HG03354 (cell line): ENCODE data around the gene APLP2.
"Not testable (repeated sequence)": the region's sequence is repeated elsewhere in the genome, so short reads cannot be mapped to it uniquely, and the experiment has no call there.

Experiments used
- ATAC-seq: cut with Tn5 transposase; IDR thresholded peaks from one replicate; pipeline ENCODE4 v1.9.1; 2021; ENCODE audit warnings: mild to moderate bottlenecking; ENCODE audit not compliant: unreplicated experiment, poor library complexity, severe bottlenecking

Gene APLP2

GRCh38 chr11:130088217-130088616, 18.5 kb downstream of the APLP2 start:
- ATAC-seq: no peak

GRCh38 chr11:130088919-130089673, 19.4 kb downstream of the APLP2 start:
- no peak for ATAC-seq

DNA sequence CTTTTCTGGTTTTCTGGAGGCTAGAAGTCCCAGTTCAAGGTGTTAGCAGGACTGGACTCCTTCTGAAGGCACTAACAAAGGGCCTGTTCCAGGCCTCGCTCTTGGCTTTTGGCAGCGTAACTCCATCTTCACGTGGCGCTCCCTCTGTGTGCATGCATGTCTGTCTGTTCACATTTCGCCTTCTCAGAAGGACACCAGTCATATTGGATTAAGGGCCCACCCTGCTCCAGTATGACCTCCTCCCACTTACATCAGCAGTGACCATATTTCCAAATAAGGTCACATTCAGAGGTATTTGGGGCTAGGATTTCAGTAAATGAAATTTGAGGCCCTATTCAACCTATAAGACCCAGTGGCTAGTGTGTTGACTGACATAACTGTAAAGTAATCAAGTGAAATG, 20.0 kb downstream of the APLP2 start:
- ATAC-seq: no peak

DNA sequence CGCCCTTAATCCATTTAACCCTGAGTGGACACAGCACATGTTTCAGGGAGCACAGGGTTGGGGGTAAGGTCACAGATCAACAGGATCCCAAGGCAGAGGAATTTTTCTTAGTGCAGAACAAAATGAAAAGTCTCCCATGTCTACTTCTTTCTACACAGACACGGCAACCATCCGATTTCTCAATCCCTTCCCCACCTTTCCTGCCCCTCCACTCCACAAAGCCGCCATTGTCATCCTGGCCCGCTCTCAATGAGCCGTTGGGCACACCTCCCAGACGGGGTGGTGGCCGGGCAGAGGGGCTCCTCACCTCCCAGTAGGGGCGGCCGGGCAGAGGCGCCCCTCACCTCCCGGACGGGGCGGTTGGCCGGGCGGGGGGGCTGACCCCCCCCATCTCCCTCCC, 20.8 kb downstream of the APLP2 start:
- not testable (repeated sequence) for ATAC-seq

- not testable (repeated sequence) for ATAC-seq
Observed at GRCh38 chr11:130091169-130091568, 21.5 kb downstream of the APLP2 start.

GRCh38 chr11:130092661-130093060, 23.0 kb downstream of the APLP2 start:
- no peak for ATAC-seq

- no peak for ATAC-seq
Observed at GRCh38 chr11:130094614-130095013, 24.9 kb downstream of the APLP2 start.

GRCh38 chr11:130095326-130095725, 25.6 kb downstream of the APLP2 start:
- no peak for ATAC-seq

DNA sequence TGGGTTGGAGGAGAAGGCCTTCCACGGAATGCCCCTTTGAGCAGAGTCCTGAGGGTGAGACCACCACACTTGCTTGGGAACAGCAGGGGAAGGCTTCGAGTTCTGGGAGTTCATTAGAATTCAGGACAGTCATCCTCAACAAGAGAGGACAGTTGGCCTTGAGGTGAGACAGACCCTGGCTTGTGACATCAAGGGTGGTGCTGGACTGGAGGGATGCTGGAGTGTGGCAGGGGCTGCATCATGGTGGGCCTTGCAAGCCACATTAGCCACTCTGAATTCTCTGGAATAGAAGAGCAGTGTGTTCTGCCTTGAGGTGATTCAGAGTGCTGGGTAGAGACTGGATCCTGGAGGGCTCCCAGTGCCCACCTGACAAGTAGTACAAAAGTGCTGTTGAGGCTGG, 26.3 kb downstream of the APLP2 start:
- no peak for ATAC-seq

- no peak for ATAC-seq
Observed at GRCh38 chr11:130096823-130097222, 27.1 kb downstream of the APLP2 start.

DNA sequence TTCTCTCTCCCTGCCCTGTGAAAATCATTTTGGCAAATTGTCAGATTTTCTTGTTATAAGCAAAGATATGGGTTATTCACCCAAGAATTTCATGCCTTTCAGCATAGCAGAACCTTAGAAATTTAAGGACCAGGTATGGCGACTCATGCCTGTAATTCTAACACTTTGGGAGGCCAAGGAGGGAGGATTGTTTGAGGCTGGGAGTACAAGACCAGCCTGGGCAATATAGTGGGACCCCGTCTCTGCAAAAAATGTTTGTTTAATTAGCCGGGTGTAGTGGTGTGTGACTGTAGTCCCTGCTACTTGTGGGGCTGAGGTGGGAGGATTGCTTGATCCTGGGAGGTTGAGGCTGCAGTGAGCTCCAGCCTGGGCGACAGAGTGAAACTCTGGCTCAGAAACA, 27.6 kb downstream of the APLP2 start:
- ATAC-seq: no peak

DNA sequence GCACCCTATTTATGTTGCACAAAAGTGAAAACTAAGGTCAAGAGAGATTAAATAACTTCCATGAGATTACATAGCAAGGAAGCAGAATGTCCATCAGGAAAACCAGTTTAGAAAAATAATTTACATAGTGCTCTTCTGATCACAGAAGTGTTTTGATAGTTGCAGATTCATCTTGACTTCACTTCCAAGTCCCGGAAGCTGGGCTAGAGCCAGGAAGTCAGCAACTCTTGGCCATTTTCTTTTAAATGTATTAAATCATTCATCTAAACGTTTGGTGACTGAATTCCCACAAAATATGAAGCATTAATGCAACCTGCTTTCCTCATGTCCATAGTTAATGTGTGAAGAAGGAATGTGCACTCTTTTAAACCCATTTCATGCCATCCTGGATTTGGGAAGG, 29.7 kb downstream of the APLP2 start:
- ATAC-seq: no peak

- no peak for ATAC-seq
Observed at GRCh38 chr11:130100381-130101095, 30.8 kb downstream of the APLP2 start.

GRCh38 chr11:130101661-130102060, 32.0 kb downstream of the APLP2 start:
- no peak for ATAC-seq

- ATAC-seq: no peak
Observed at GRCh38 chr11:130102301-130103249, 32.9 kb downstream of the APLP2 start.

DNA sequence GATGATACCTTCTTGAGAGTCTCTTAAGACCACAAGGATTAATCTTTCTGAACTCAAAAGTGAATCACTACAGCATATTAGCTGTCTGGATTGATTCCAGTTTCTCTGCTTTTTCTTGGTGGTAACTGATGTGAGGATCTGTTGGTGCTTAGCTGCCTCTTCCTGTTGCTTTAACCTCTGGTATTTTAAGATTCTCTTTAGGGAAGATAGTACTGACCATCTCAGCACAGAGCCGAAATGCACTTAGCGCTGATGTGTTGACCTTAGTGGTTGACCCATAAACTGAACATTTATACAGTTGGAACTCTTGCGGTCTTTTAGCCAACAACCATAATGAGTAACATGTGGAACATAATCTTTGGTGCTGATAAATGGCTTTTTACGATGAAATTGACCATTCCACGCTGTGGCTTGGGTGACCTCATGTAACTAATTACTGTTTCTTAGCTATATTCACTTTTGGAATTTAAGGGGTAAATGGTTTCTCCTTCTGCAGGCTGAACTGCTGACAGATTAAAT, 33.7 kb downstream of the APLP2 start:
- no peak for ATAC-seq

DNA sequence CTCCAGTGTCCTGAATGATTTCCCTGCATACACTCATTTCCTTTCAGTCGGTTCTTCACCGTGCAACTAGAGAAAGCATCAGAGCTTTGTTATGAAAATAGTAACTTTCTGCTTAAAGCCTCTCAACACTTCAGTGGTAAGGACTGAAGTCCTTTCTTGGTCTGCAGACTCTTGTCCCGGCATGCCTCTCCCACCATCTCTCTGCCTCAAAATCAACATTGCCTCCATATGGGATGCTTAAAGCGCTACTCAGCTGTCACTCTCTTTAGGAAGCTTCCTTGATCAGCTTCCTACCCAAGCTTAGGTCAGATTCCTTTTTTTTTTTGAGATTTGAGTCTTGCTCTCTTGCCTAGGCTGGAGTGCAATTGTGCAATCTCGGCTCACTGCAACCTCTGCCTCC, 36.7 kb downstream of the APLP2 start:
- no peak for ATAC-seq

DNA sequence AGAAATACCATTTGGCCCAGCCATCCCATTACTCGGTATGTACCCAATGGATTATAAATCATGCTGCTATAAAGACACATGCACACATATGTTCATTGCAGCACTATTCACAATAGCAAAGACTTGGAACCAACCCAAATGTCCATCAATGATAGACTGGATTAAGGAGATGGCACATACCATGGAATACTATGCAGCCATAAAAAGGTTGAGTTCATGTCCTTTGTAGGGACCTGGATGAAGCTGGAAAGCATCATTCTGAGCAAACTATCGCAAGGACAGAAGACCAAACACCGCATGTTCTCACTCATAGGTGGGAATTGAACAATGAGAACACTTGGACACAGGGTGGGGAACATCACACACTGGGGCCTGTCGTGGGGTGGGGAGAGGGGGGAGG, 39.0 kb downstream of the APLP2 start:
- not testable (repeated sequence) for ATAC-seq

DNA sequence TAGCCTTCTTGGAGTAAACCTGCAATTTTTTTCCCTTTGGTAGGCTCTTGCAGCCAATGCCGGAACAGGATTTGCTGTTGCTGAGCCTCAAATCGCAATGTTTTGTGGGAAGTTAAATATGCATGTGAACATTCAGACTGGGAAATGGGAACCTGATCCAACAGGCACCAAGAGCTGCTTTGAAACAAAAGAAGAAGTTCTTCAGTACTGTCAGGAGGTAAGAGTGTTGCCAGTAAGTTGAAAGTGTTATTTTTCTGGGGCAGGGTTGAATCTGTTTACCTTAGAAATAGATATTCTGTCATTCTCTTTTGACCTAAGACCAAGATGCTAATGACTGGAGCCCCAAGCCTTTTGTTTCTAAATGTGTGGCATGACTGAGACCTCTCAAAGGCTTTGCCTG, 39.7 kb downstream of the APLP2 start:
- no peak for ATAC-seq
